Measurements from ENCODE around the gene IKZF4.

- TF ChIP-seq CTCF (IDR thresholded peaks at IDR 0.05) = no peak
- TF ChIP-seq EZH2 (IDR thresholded peaks at IDR 0.05; ENCODE audit: borderline replicate concordance, insufficient read depth, low read depth, low read length, poor library complexity, severe bottlenecking) = no peak
These were observed 37.5 kb upstream of the IKZF4 start for GRCh38 chr12:55983232-55983842.
